ENCODE results near the gene PLD4.

DNA sequence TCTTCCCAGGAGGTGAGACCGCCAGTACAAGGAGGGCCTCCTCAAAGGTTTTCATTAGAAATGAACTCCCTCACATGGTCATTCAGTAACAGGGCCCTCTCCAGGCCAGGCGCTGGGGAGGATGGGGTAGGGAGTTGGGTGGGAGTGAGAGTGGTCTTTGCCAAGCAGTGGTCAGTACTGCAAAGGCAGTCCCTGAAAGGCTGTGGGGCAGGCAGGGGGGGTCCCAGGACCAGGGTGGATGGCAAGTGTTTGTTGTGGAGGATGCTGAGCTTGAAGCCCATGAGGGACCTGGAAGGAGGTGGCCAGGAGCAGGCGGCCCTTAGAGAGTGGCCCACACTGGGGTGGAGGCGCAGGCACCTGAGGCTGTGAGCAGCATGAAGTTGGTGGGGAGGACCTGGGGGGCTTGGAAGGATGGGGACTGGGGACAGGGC lies 33.5 kb upstream of the PLD4 start:
- TF ChIP-seq CTCF (IDR thresholded peaks at IDR 0.05), result no peak
- no peak for TF ChIP-seq POLR2A (IDR thresholded peaks at IDR 0.05)
